Peyer's patch (tissue), 4 donors: ENCODE measurements around the gene GFAP.

Experiments used
- CTCF ChIP-seq, 6 experiments: fragments of 450-650 bp in 4 of 6; fragments of 200-600 bp in 2 of 6; sonication (generic) in 1 of 6; IDR thresholded peaks; one replicate each; pipeline ENCODE4 v1.5.1; 2017 to 2019; ENCODE audit warnings: antibody characterized with exemption in 6 of 6, mild to moderate bottlenecking in 3 of 6, moderate library complexity in 1 of 6
- POLR2A ChIP-seq, 2 donors: fragments of 450-650 bp; IDR thresholded peaks; one replicate each; pipeline ENCODE4 v1.5.1; 2017; ENCODE audit warnings: antibody characterized with exemption in 2 of 2, mild to moderate bottlenecking in 2 of 2, moderate library complexity in 2 of 2

GRCh38 chr17:44859701-44860100 is 55.6 kb downstream of the GFAP start:
- TF ChIP-seq POLR2A (IDR thresholded peaks at IDR 0.05) (no peak), CTCF (IDR thresholded peaks at IDR 0.05) (no peak)
